HG03520 (cell line): Measurements from ENCODE around the gene SDK1.

Source experiments
- ATAC-seq: cut with Tn5 transposase; IDR thresholded peaks from one replicate; pipeline ENCODE4 v1.9.1; 2021; ENCODE audit warnings: mild to moderate bottlenecking, moderate library complexity; ENCODE audit not compliant: unreplicated experiment

SDK1 gene

GRCh38 chr7:3289996-3290395 lies 11.1 kb upstream of the SDK1 start:
- no peak for ATAC-seq

DNA sequence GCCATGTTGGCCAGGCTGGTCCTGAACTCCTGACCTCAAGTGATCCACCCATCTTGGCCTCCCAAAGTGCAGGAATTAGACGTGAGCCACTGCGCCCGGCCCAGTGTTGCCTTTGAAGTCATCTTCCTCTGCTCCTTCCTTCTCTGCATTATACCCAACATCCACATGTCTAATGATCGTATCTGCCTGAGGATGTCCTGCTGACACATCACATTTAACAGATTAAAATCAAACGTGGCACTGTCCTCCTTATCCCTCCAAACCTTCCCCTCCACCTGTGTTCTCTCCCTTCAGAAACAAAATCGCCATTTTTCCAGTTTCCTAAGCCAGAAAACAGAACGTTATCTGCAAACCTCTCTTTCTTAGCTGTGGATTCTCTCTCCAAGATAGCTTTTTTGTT lies 8.4 kb upstream of the SDK1 start:
- ATAC-seq: no peak

DNA sequence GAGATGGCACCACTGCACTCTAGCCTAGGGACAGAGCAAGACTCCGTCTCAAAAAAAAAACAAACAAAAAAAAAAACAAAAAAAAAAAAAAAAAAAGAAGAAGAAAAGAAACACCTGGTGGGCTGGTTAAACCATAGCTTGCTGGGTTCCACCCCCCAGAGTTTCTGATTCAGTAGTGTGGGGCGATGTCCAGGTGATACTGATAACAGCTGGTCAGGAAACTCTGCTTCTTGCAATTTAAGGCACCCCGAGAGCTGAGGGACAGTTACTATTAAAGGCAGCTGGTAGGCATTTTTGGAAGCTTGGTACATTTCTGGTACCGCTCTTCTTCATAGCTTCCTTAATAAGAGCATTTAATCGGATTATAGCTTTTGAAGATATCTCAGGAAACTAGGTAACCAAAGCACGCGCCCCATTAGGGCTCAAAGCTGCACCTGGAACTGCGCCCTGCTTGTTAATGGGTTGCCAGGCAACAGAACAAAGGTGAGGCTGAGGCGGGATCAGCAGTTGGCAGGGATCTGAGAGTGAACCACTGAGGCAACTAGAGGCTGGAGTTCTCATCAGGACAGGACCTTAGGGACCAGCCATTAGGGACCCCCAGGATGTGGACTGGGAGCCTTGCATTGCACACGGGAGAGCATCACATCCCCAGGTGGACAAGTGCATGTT lies 6.5 kb upstream of the SDK1 start:
- ATAC-seq: no peak

DNA sequence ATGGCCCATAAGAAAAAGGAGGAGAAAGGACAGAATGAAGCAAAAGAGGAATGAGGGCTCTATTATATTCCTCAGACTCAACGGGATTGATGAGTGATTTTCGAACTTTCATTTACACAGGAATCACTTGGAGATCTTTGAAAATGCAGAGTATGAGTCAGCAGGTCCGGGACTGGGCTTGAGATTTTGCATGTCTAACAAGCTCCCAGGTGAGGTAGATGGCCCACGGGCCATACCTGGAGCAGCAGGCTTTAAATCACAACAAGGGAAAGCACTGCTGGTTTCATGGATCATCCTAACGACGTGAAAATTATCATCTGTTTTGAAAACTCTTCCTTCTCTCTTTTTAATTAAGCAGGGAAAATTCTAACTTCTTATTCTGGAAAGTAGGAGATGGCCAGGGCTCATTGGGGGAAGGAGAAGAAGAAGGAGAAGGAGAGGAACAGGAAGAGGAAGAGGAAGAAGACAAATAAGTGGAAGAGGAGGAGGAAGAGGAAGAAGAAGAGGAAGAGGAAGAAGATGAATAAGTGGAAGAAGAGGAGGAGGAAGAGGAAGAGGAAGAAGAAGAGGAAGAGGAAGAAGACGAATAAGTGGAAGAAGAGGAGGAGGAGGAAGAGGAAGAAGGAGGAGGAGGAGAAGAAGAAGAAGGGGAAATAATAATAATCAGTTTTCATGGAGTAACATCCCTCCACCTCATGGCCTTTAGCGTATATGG lies 3.8 kb upstream of the SDK1 start:
- ATAC-seq: no peak

- no peak for ATAC-seq
These were observed 816 bp upstream of the SDK1 start for GRCh38 chr7:3300221-3300650.

GRCh38 chr7:3301449-3301731 lies 338 bp downstream of the SDK1 start:
- peak; percentile 17 for ATAC-seq

DNA sequence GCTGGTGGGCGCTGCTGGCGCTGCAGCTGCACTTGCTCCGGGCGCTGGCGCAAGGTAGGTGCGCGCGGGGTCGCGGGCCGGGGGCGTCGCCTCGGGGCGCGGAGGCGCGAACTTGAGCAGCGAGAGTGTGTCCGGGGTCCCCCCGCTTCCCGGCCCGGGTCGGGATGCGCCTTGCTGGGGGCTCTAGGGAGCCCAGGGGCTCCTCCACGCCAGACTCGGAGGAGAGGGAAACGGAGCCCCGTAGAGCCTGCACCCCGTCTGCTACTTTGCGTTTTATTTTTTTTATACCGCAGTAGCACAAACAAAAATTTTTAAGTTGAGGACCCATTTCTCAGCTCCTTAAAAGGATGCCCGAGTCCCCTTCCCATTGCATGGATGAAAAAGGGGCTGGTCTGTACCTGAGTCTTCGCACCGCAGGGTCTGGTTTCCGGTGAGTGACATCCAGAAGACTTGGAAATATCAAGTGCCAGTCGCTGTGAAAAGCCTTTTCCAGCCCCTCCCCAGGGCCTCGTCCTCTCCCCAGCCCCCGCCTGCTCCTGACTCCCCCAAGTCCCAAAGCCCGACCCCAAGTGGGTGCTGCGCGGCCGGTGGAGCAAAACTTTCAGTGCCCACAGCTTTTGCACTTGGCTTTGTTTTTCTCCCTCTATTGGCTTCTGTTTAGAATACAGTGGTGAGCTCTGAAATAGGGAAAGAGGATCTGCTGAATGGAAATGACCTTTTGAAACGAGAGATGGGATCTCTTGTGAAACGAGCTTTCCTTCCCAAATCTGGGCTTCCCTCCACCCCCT lies 973 bp downstream of the SDK1 start:
- ATAC-seq: no peak

- ATAC-seq: no peak
These were observed 1.7 kb downstream of the SDK1 start for GRCh38 chr7:3302681-3303320.

DNA sequence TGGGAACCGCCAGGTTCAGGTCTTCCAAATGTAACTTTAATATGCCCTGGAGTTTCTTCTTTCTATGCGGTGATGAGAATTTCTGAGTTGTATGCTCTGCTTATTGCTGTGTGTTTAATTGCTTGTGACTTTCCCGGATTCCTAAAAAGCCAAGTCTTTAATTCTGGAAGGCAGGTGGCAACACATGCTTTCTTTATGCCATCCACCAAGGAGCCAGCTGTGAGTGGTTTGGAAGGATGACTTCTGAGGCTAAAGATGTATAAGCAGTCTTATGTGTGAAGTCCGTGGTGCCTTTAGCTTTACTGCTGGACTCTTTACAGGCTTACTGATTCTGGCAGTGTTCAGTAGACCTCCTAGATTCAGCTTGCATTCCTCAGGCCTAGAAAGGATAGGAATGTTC lies 3.1 kb downstream of the SDK1 start:
- ATAC-seq: no peak

DNA sequence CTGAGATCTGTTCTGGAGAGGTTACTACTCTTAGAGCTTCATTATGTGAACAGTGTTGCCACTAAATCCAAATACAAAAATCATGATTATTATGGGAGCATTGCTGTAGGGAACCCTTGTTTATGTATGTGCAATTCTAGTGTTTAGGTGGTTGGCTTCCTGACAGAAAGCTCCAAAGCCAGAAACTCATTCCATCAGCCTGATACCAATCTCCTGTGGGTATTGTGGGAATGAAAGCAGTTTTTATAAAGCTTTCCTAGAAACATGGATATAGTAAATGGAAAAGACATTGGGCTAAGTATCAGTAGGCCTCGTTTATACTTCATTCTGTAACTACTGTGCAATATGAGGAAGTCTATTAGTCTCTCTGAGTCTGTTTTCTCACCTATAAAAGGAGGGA lies 6.4 kb downstream of the SDK1 start:
- ATAC-seq: no peak

DNA sequence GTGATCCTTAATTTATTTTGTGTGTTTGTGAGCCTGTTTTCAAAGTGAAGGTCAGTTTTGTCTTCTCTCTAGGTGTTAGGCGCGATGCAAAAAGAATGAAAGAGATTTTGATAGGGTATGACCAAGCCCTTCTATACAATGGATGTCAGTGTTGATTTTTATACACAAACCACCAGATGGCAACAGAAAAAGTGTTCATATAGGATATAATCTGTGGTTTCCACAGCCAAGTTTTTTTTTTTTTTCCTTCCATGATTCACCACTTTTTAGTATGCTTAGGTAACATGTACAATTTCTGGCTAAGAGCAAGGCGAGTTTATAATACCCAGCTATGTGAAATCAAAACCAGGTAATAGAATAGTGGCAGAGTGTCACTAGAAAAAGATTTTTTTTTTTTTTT lies 8.1 kb downstream of the SDK1 start:
- no peak for ATAC-seq

DNA sequence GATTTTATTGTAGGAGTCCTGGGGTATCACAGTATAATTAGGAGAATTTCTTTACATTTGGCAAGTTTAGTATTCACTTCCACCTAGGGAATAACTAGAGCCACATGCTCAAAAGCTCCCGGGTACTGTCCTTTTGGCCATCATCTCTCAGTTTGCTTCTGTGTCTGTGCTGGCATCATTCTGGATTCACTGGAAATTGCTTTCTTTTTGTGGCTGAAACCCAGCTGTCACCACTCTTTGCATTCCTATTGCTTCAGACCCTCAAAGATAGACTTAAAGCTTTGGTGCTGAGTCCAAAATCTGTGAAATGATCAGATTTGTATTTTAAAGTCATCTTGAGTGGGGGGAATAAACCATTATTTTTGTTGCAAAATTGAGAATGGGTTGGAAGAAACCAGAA lies 8.9 kb downstream of the SDK1 start:
- ATAC-seq: no peak

DNA sequence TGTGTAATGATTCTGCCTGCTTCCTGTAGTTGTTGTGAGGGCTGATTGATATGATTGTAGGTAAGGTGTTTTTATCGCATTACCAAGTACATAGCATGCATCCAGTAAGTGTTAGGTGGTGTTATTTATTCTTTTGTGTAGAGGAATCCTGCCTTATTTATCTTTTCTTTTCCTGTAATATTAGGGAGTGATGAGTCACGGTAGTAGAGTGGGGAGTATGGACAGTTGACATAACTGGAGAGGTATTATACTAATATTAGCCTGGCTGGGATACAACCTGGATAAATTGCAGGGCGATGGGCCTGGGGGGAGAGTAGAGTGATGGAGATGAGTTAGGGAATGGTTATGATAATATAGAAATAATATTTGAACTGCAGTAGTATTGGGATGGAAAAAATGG lies 9.8 kb downstream of the SDK1 start:
- ATAC-seq: no peak

DNA sequence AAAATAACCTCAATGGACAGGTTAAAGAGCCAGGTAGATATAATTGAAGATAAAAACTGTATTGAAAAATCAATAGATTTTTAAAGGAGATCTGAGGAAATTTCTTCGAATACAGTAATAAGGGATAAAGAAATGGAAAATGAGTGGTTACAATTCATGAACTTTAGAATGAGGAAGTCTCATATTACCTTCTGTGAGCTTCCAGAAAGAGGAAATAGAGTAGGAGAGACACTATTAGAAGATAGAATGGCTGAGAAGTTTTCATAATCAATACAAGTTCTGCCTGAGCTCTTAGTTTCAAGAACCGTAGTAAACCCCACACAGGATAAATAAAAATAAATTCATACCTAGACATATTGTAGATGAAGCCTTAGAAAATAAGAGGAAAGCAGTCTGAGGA lies 11.5 kb downstream of the SDK1 start:
- no peak for ATAC-seq

- no peak for ATAC-seq
These were observed 17.8 kb downstream of the SDK1 start for GRCh38 chr7:3318874-3319273.

GRCh38 chr7:3321206-3321605 lies 20.2 kb downstream of the SDK1 start:
- no peak for ATAC-seq

DNA sequence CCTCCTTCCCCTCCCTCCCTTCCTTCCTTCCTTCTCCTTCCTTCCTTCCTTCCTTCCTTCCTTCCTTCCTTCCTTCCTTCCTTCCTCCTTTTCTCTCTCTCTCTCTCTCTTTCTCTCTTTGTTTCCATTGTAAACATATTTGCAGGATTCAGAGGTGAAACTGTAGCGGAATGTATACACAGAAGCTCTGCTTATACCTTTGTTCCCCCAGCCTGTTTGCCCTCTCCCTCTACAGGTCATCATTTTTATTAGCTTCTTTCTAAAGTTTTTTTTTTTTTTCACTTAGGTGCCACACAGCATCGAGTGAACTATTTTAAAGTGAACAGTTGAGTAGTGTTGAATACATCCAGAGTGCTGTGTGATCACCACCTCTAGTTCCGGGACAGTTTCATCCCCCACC lies 20.7 kb downstream of the SDK1 start:
- ATAC-seq: no peak

- no peak for ATAC-seq
These were observed 25.2 kb downstream of the SDK1 start for GRCh38 chr7:3326246-3326645.

DNA sequence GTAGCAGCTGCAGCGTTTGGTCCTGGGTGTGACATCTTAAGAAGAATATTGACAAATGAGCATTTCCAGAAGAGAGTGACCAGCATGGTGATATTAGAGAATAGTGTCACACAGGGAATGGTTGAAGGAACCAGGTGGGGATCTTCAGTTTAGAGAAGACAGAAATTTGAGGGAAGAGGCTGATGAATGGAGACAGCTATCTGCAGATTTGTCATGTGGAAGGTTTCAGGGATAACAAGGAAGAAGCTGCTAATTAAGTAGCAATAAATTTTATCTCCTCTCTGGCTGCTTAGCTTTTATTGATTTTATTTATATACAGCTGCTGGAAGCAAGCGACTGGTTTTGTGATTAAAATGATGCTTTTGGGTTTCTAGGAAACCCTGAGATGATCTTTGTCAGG lies 26.0 kb downstream of the SDK1 start:
- no peak for ATAC-seq

- no peak for ATAC-seq
These were observed 26.6 kb downstream of the SDK1 start for GRCh38 chr7:3327655-3328054.

- no peak for ATAC-seq
These were observed 31.3 kb downstream of the SDK1 start for GRCh38 chr7:3332308-3332707.

- no peak for ATAC-seq
These were observed 32.8 kb downstream of the SDK1 start for GRCh38 chr7:3333861-3334260.
